Uterus (tissue), 2 donors: Measurements from ENCODE around the gene SCRN2.

ENCODE experiments used
- CTCF ChIP-seq, 4 experiments: fragments of 200-600 bp in 2 of 4; fragments of 450-650 bp in 2 of 4; sonication (generic) in 2 of 4; IDR thresholded peaks; one replicate each; pipeline ENCODE4 v1.5.1; 2016 to 2019; ENCODE audit warnings: antibody characterized with exemption in 4 of 4, mild to moderate bottlenecking in 2 of 4, moderate library complexity in 1 of 4
- POLR2A ChIP-seq, 2 donors: fragments of 450-650 bp; IDR thresholded peaks; one replicate each; pipeline ENCODE4 v1.6.1; 2016; ENCODE audit warnings: antibody characterized with exemption in 2 of 2, mild to moderate bottlenecking in 1 of 2, moderate library complexity in 1 of 2

GRCh38 chr17:47882247-47882646 is 41.2 kb upstream of the SCRN2 start:
- no peak for TF ChIP-seq CTCF (IDR thresholded peaks at IDR 0.05)
- no peak for TF ChIP-seq POLR2A (IDR thresholded peaks at IDR 0.05)
